HCT116 (cell line): ENCODE data around the gene IL1R1. TPM values are rescaled to one million over a fixed set of nuclear protein-coding genes. Genes with fewer than 3 reads are reported as not detected.

Source experiments
- ATAC-seq: fragments of 200-7000 bp; cut with Tn5 transposase; 2 replicates; pipeline ENCODE4 v1.9.1; 2020; ENCODE audit warnings: mild to moderate bottlenecking, moderate library complexity
- BruUV-seq: library from RNA; stranded (reverse); fragments of 400-500 nt; replicated peaks from 2 replicates; lab custom pipeline; 2021; lab: Mats Ljungman, UMichigan
- CTCF ChIA-PET: fragments of 300-600 bp; sonication (Branson Sonifier 250); formaldehyde crosslinking; loops from one replicate; lab custom pipeline; 2021; ENCODE audit warnings: antibody characterized with exemption; lab: Charles Lee
- POLR2A ChIA-PET: fragments of 300-600, 350-600 bp; sonication (Branson Sonifier 250); formaldehyde crosslinking; loops from one replicate; lab custom pipeline; 2021; ENCODE audit warnings: antibody characterized with exemption; lab: Charles Lee
- RAD21 ChIA-PET, 2 experiments: fragments of 300-600 bp; sonication (Branson Sonifier 250); formaldehyde crosslinking; loops; one replicate each; lab custom pipeline; 2023; ENCODE audit warnings: low total read pairs in 2 of 2; ENCODE audit not compliant: uncharacterized antibody in 2 of 2, unreplicated experiment in 2 of 2, low non-redundant PET in 1 of 2; lab: Charles Lee
- DNase-seq: peaks from one replicate; pipeline ENCODE4 v3.0.0-alpha.2; 2010; ENCODE audit warnings: low read depth, low spot score
- H2AFZ ChIP-seq: fragments of 200-600 bp; shearing (Covaris generic), sonication (generic); 2 replicates; pipeline ENCODE4 v1.6.1; 2017; ENCODE audit warnings: low read depth, mixed run types, mixed read lengths, antibody characterized with exemption, low read length; ENCODE audit not compliant: poor library complexity, severe bottlenecking
- H3K27ac ChIP-seq: 2 replicates; pipeline ENCODE4 v1.5.1; 2012; ENCODE audit warnings: low read depth, low read length
- H3K27me3 ChIP-seq: fragments of 200-600 bp; sonication (generic); 2 replicates; pipeline ENCODE4 v1.6.1; 2016; ENCODE audit warnings: mixed run types, low read length, mixed read lengths; ENCODE audit not compliant: insufficient read depth
- H3K36me3 ChIP-seq, 2 experiments: fragments of 200-500 bp in 1 of 2; fragments of 200-600 bp in 1 of 2; sonication (Bioruptor generic) in 1 of 2; sonication (generic) in 1 of 2; 2 replicates each; pipeline versions ENCODE4 v1.5.1 to v1.6.1; 2014 to 2016; ENCODE audit warnings: low read length in 2 of 2, inconsistent platforms in 1 of 2, mixed read lengths in 1 of 2, mixed run types in 1 of 2; ENCODE audit not compliant: insufficient read depth in 2 of 2, control insufficient read depth in 1 of 2
- H3K4me1 ChIP-seq, 2 experiments: fragments of 200-600 bp in 1 of 2; sonication (generic) in 1 of 2; 2 replicates each; pipeline versions ENCODE4 v1.5.1 to v1.6.1; 2012 to 2017; ENCODE audit warnings: low read length in 2 of 2, inconsistent platforms in 1 of 2, mild to moderate bottlenecking in 1 of 2, mixed read lengths in 1 of 2, mixed run types in 1 of 2, moderate library complexity in 1 of 2; ENCODE audit not compliant: insufficient read depth in 2 of 2, control insufficient read depth in 1 of 2
- H3K4me2 ChIP-seq: fragments of 200-600 bp; sonication (generic); 2 replicates; pipeline ENCODE4 v1.6.1; 2017; ENCODE audit warnings: mixed run types, low read length, mixed read lengths
- H3K4me3 ChIP-seq, 2 experiments: fragments of 200-600 bp in 1 of 2; sonication (generic) in 1 of 2; replicated peaks in 1 of 2; 2 replicates each; pipeline ENCODE4 v1.5.1; 2011 to 2016; ENCODE audit warnings: low read length in 2 of 2, control low read depth in 1 of 2, low read depth in 1 of 2, mild to moderate bottlenecking in 1 of 2, mixed read lengths in 1 of 2, mixed run types in 1 of 2
- H3K79me2 ChIP-seq: fragments of 200-600 bp; sonication (generic); 2 replicates; pipeline ENCODE4 v1.6.1; 2017; ENCODE audit warnings: mild to moderate bottlenecking, mixed run types, low read length, moderate library complexity, mixed read lengths; ENCODE audit not compliant: insufficient read depth
- H3K9ac ChIP-seq: fragments of 200-600 bp; sonication (generic); 2 replicates; pipeline ENCODE4 v1.6.1; 2016; ENCODE audit warnings: low read length, mixed read lengths
- H3K9me2 ChIP-seq: fragments of 200-600 bp; sonication (generic), shearing (Covaris generic); 2 replicates; pipeline ENCODE4 v1.6.1; 2017; ENCODE audit warnings: mixed run types, mild to moderate bottlenecking, moderate library complexity; ENCODE audit not compliant: insufficient read depth
- H3K9me3 ChIP-seq, 2 experiments: fragments of 200-500 bp in 1 of 2; fragments of 200-600 bp in 1 of 2; sonication (Bioruptor generic) in 1 of 2; sonication (generic) in 1 of 2; 2 replicates each; pipeline ENCODE4 v1.6.1; 2014 to 2017; ENCODE audit warnings: low read length in 2 of 2, mixed read lengths in 2 of 2, inconsistent platforms in 1 of 2, low read depth in 1 of 2, mild to moderate bottlenecking in 1 of 2, mixed run types in 1 of 2, moderate library complexity in 1 of 2; ENCODE audit not compliant: control insufficient read depth in 1 of 2, insufficient read depth in 1 of 2
- H4K20me1 ChIP-seq: fragments of 200-600 bp; sonication (generic), shearing (Covaris generic); 2 replicates; pipeline ENCODE4 v1.6.1; 2017; ENCODE audit warnings: mixed run types, mild to moderate bottlenecking, moderate library complexity; ENCODE audit not compliant: insufficient read depth
- ATF3 ChIP-seq: IDR thresholded peaks from 2 replicates; pipeline ENCODE4 v1.6.1; 2012
- CBX3 ChIP-seq: IDR thresholded peaks from 2 replicates; pipeline ENCODE4 v1.6.1; 2012; ENCODE audit warnings: low read depth
- ELF1 ChIP-seq: IDR thresholded peaks from 2 replicates; pipeline ENCODE4 v1.6.1; 2012; ENCODE audit warnings: low read depth, borderline replicate concordance
- EZH2 ChIP-seq: fragments of 200-600 bp; sonication (generic); IDR thresholded peaks from 2 replicates; pipeline ENCODE4 v1.6.1; 2017; ENCODE audit warnings: antibody characterized with exemption, mixed run types
- EZH2phosphoT487 ChIP-seq: fragments of 200-600 bp; IDR thresholded peaks from 2 replicates; pipeline ENCODE4 v1.6.1; 2018; ENCODE audit warnings: antibody characterized with exemption, borderline replicate concordance
- FOSL1 ChIP-seq: IDR thresholded peaks from 2 replicates; pipeline ENCODE4 v1.6.1; 2012; ENCODE audit warnings: low read depth
- MAX ChIP-seq: IDR thresholded peaks from 2 replicates; pipeline ENCODE4 v1.6.1; 2012
- POLR2A ChIP-seq: IDR thresholded peaks from 2 replicates; pipeline ENCODE4 v1.7.0; 2011; ENCODE audit warnings: borderline replicate concordance; ENCODE audit not compliant: insufficient read depth, insufficient read length; ENCODE audit errors: extremely low read depth
- POLR2AphosphoS5 ChIP-seq: IDR thresholded peaks from 2 replicates; pipeline ENCODE4 v1.6.1; 2011; ENCODE audit warnings: mild to moderate bottlenecking, low read depth, low read length, moderate library complexity
- RAD21 ChIP-seq: IDR thresholded peaks from 2 replicates; pipeline ENCODE4 v1.6.1; 2012; ENCODE audit warnings: low read depth, mild to moderate bottlenecking
- SIN3A ChIP-seq: IDR thresholded peaks from 2 replicates; pipeline ENCODE4 v1.6.1; 2012; ENCODE audit warnings: low read depth
- SP1 ChIP-seq: IDR thresholded peaks from 2 replicates; pipeline ENCODE4 v1.6.1; 2012; ENCODE audit warnings: low read depth
- TCF7L2 ChIP-seq: IDR thresholded peaks from 2 replicates; pipeline ENCODE4 v1.7.0; 2011; ENCODE audit warnings: borderline replicate concordance, inconsistent platforms; ENCODE audit not compliant: insufficient read depth, insufficient read length; ENCODE audit errors: extremely low read depth
- YY1 ChIP-seq: IDR thresholded peaks from 2 replicates; pipeline ENCODE4 v1.6.1; 2011; ENCODE audit warnings: low read length, low read depth, moderate library complexity, mild to moderate bottlenecking; ENCODE audit not compliant: insufficient replicate concordance; ENCODE audit errors: extremely low read depth
- ZBTB33 ChIP-seq: IDR thresholded peaks from 2 replicates; pipeline ENCODE4 v1.6.1; 2011; ENCODE audit warnings: mild to moderate bottlenecking, low read length, moderate library complexity; ENCODE audit not compliant: insufficient replicate concordance; ENCODE audit errors: extremely low read depth
- ZFX ChIP-seq: fragments of 450-650 bp; IDR thresholded peaks from 2 replicates; pipeline ENCODE4 v1.6.1; 2017
- intact Hi-C: fragments of 100-400 bp; cut with micrococcal nuclease; formaldehyde crosslinking; loops from 2 replicates; pipeline ENCODE4 v1.10.0; 2022
- total RNA-seq: library from RNA; stranded (reverse); gene quantifications from one replicate; pipeline ENCODE4 v1.2.1, GENCODE V29; 2021; ENCODE audit not compliant: unreplicated experiment

IL1R1 gene
- total RNA-seq, 1 experiment from 2014 or later: 5.3 TPM

GRCh38 chr2:102099536-102100298, 42.8 kb upstream of the IL1R1 start:
- ChIA-PET RAD21 (no interaction called here), POLR2A (no interaction called here), CTCF (no interaction called here)
- no peak overlapping the region for H2AFZ ChIP-seq
- H3K79me2 ChIP-seq: no peaks in the 10 kb centered on the region
- H3K9me3 ChIP-seq: no peaks in the 10 kb centered on the region
- intact Hi-C loops: no loop called here
- DNase-seq: no peak
- no peaks in the 10 kb centered on the region for H3K9me2 ChIP-seq
- H3K9ac ChIP-seq: no peak overlapping the region
- H3K4me3 ChIP-seq: no peak overlapping the region
- TF ChIP-seq ZFX: no peak
- no peak for TF ChIP-seq ATF3
- no peak for TF ChIP-seq EZH2
- no peak for TF ChIP-seq ELF1
- no peak for TF ChIP-seq ZBTB33
- no peak for TF ChIP-seq YY1
- TF ChIP-seq POLR2A: no peak
- no peak for TF ChIP-seq RAD21
- no peak for TF ChIP-seq POLR2AphosphoS5
- TF ChIP-seq SP1: no peak
- no peak for TF ChIP-seq TCF7L2
- no peak for TF ChIP-seq EZH2phosphoT487
- TF ChIP-seq SIN3A: no peak
- TF ChIP-seq FOSL1: no peak
- TF ChIP-seq CBX3: no peak
- TF ChIP-seq MAX: no peak
- no TSS peak for BruUV-seq
- no peak for ATAC-seq
- no peaks in the 10 kb centered on the region for H3K27me3 ChIP-seq
- no peaks in the 10 kb centered on the region for H4K20me1 ChIP-seq
- no peak overlapping the region for H3K4me2 ChIP-seq
- H3K36me3 ChIP-seq: no peaks in the 10 kb centered on the region
- H3K4me1 ChIP-seq: peaks cover 0 to 7% of the 10 kb centered on the region in 2 experiments; a peak in 2 of 4 replicates
- H3K27ac ChIP-seq: no peak overlapping the region
